Brain microvascular endothelial cell (primary cell): ENCODE measurements around the gene SMCO4.

Source experiments
- DNase-seq: peaks from one replicate; pipeline ENCODE4 v3.0.0-alpha.2; 2020
- H3K27ac ChIP-seq: fragments of 250-450 bp; sonication (Bioruptor Pico); 2 replicates; pipeline ENCODE4 v1.5.1; 2020; ENCODE audit warnings: mild to moderate bottlenecking, moderate library complexity
- H3K27me3 ChIP-seq: fragments of 250-450 bp; sonication (Bioruptor Pico); replicated peaks from 2 replicates; pipeline ENCODE4 v1.5.1; 2020; ENCODE audit warnings: mild to moderate bottlenecking
- H3K36me3 ChIP-seq: fragments of 250-450 bp; sonication (Bioruptor Pico); replicated peaks from 2 replicates; pipeline ENCODE4 v1.5.1; 2020; ENCODE audit warnings: mild to moderate bottlenecking
- H3K4me3 ChIP-seq: 2 replicates; pipeline ENCODE4 v1.5.1; 2011; ENCODE audit warnings: low read depth, mild to moderate bottlenecking, control low read depth, low read length, moderate library complexity
- CTCF ChIP-seq: IDR thresholded peaks from 2 replicates; pipeline ENCODE4 v1.5.1; 2011; ENCODE audit warnings: low read depth, mild to moderate bottlenecking, moderate library complexity, low read length, control low read depth, inconsistent platforms; ENCODE audit errors: missing control alignments
- in situ Hi-C: cut with HindIII; loops from 2 replicates; pipeline ENCODE4 v1.10.0; 2017; ENCODE audit warnings: low sequenced_read_pairs, low pct_ligation_motif_present

The SMCO4 gene

DNA sequence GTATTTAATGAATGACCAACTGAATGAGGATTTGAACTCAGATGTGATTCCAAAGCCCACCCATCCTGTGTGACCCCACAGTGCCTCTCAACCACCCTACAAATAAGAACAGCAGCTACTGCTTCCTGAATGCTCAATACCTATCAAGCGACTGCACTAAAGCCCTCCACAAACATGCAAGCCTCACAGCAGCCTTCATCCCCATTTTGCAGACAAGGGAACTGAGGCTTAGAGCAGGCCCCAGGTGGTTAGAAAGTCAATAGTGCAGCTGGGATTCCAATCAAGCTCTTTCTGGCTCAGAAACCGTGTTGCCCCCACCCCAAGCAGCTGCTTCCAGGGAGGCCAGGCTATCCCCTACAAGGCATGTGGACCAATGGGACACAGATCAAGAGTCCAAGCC lies 57.2 kb downstream of the SMCO4 start:
- no peaks in the 10 kb centered on the region for H3K27me3 ChIP-seq
- in situ Hi-C loops = no loop called here
- no peaks in the 10 kb centered on the region for H3K36me3 ChIP-seq
- H3K27ac ChIP-seq = no peak overlapping the region
- no peak for TF ChIP-seq CTCF
- no peak overlapping the region for H3K4me3 ChIP-seq
- no peak for DNase-seq

GRCh38 chr11:93484716-93485115 lies 58.5 kb downstream of the SMCO4 start:
- Histone ChIP-seq H3K27me3 (no peaks in the 10 kb centered on the region), H3K36me3 (no peaks in the 10 kb centered on the region), H3K4me3 (no peak overlapping the region), H3K27ac (no peak overlapping the region)
- in situ Hi-C loops = no loop called here
- DNase-seq = no peak
- TF ChIP-seq CTCF = no peak

- DNase-seq = no peak
- Histone ChIP-seq H3K27ac (no peak overlapping the region), H3K27me3 (no peaks in the 10 kb centered on the region), H3K36me3 (no peaks in the 10 kb centered on the region), H3K4me3 (no peak overlapping the region)
- in situ Hi-C loops = no loop called here
- TF ChIP-seq CTCF = no peak
Measured at GRCh38 chr11:93482556-93482955, 60.6 kb downstream of the SMCO4 start.

DNA sequence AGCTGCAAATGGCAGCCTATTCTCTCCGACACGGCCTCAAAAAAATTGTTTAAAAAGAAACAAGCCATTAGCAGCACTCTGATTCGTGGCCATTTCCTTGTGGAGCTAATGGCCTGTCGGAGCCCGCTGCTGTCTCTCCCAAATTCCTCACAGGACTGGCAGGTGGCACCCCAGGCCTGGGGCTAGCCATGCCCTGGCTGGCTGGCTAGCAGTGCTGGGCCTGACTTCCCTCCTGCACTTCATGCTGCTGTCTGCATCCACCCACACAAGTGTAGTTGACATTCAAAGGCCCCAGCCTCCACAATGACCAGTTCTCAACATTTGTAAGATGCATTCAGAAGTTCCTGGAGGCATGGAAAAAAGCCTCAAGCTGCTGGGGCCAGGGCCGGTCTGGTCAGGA lies 61.5 kb downstream of the SMCO4 start:
- H3K4me3 ChIP-seq = no peak overlapping the region
- H3K27me3 ChIP-seq = no peaks in the 10 kb centered on the region
- no peak for DNase-seq
- in situ Hi-C loops = no loop called here
- no peaks in the 10 kb centered on the region for H3K36me3 ChIP-seq
- no peak overlapping the region for H3K27ac ChIP-seq
- TF ChIP-seq CTCF = no peak

- TF ChIP-seq CTCF = no peak
- Histone ChIP-seq H3K36me3 (no peaks in the 10 kb centered on the region), H3K4me3 (no peak overlapping the region), H3K27ac (no peak overlapping the region), H3K27me3 (no peaks in the 10 kb centered on the region)
- no peak for DNase-seq
- in situ Hi-C loops = no loop called here
Measured at GRCh38 chr11:93481279-93481678, 61.9 kb downstream of the SMCO4 start.

DNA sequence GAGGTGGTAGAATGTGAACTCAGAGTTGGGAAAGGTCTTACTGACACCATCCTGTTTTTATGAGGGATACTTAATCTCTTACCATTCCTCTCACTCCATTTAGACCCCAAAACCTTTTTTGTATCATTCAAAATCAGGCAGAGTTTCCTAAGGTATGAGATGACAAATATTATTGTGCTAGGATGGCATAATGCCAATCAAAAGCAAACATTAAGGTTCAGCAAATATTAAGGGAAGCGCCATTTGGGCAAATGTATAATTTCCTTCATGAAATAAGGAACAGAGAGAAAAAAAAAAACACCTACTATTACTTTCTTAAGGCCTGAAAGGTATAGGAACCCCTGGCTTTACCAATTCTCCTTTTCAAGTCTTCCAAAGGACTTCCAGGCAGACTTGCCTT lies 62.4 kb downstream of the SMCO4 start:
- no peaks in the 10 kb centered on the region for H3K27me3 ChIP-seq
- no peak for TF ChIP-seq CTCF
- H3K36me3 ChIP-seq = no peaks in the 10 kb centered on the region
- in situ Hi-C loops = no loop called here
- H3K27ac ChIP-seq = no peak overlapping the region
- no peak overlapping the region for H3K4me3 ChIP-seq
- no peak for DNase-seq
